ENCODE data around the gene PRPF38A. TPM values are rescaled to one million over a fixed set of nuclear protein-coding genes. Genes with fewer than 3 reads are reported as not detected.

PRPF38A gene
- 10 to 100 TPM; 11.6 to 25.6 (median 17.6) TPM for total RNA-seq
- 10 to 100 TPM in 2 of 3 donors, 1 to 10 TPM in 1; 7.1 to 25.1 (median 16.2) TPM for polyA plus RNA-seq
- long read RNA-seq, donor 1, full-length matches to known transcripts = 3 of 5 reads
- long read RNA-seq, donor 1, partial matches to known transcripts = 1 of 5 reads
- long read RNA-seq, donor 1, other reads (novel, unspliced or antisense) = 1 of 5 reads
- long read RNA-seq, donor 2, full-length matches to known transcripts = 18 of 29 reads
- long read RNA-seq, donor 2, partial matches to known transcripts = 8 of 29 reads
- long read RNA-seq, donor 2, other reads (novel, unspliced or antisense) = 3 of 29 reads

- WGBS, 3 donors = 0% methylated on average over 57 of the region's 57 CpGs
- Histone ChIP-seq H3K27me3 (ENCODE audit: insufficient read depth in 3 of 3, low read length in 2 of 3) (no peaks in the 10 kb centered on the region), H3K4me1 (peaks cover 15% of the 10 kb centered on the region), H3K9me3 (no peaks in the 10 kb centered on the region), H3K4me3 (peak within 1 kb of the TSS; percentile 92), H3K36me3 (ENCODE audit: insufficient read depth in 1 of 2, low read depth in 1 of 2) (peaks cover 6 to 37% of the 10 kb centered on the region in 2 donors), H3K27ac (peak within 1 kb of the TSS; percentile 95)
- peak; percentile 95 to 98 for DNase-seq
- ATAC-seq = peak; percentile 99 to 100 (median 99)
- intact Hi-C loops (cut with DNase I) = loop anchor here in 1 of 2 donors (2.0 kb wide), 1 partner anchor 38 kb away; the partner anchor contains the start of gene CC2D1B
- peak; percentile 57 for TF ChIP-seq CTCF (IDR thresholded peaks at IDR 0.05)
Observed at GRCh38 chr1:52404116-52404974, at the start of gene PRPF38A, which contains the start of gene ORC1. TSS of gene PRPF38A (plus strand) at chr1:52404602. CDS start at chr1:52404750, 148 bp downstream. TSS of gene ORC1 (minus strand) at chr1:52404423. CDS start at chr1:52402223, 2,200 bp downstream.

- H3K4me1 ChIP-seq = no peaks in the 10 kb centered on the region
- H3K27ac ChIP-seq = no peak overlapping the region
- no peaks in the 10 kb centered on the region for H3K27me3 ChIP-seq (ENCODE audit: insufficient read depth in 3 of 3, low read length in 2 of 3)
- DNase-seq (no peak), ATAC-seq (no peak)
- intact Hi-C loops (cut with DNase I) = no loop called here
- no peaks in the 10 kb centered on the region for H3K9me3 ChIP-seq
- 91 to 95% (median 92%) methylated on average over 8 of the region's 8 CpGs for WGBS, 3 donors
- no peak overlapping the region for H3K4me3 ChIP-seq
- H3K36me3 ChIP-seq (ENCODE audit: insufficient read depth in 1 of 2, low read depth in 1 of 2) = peaks cover 16 to 100% of the 10 kb centered on the region in 2 donors
- no peak for TF ChIP-seq CTCF (IDR thresholded peaks at IDR 0.05)
Observed at GRCh38 chr1:52355436-52355835, 49.0 kb upstream of the PRPF38A start.

GRCh38 chr1:52355847-52356505 lies 48.4 kb upstream of the PRPF38A start:
- TF ChIP-seq CTCF (IDR thresholded peaks at IDR 0.05) = no peak
- Histone ChIP-seq H3K27ac (no peak overlapping the region), H3K4me3 (no peak overlapping the region), H3K9me3 (no peaks in the 10 kb centered on the region), H3K36me3 (ENCODE audit: insufficient read depth in 1 of 2, low read depth in 1 of 2) (peaks cover 14 to 100% of the 10 kb centered on the region in 2 donors), H3K27me3 (ENCODE audit: insufficient read depth in 3 of 3, low read length in 2 of 3) (no peaks in the 10 kb centered on the region), H3K4me1 (no peaks in the 10 kb centered on the region)
- 77 to 89% (median 80%) methylated on average over 11 of the region's 11 CpGs for WGBS, 3 donors
- intact Hi-C loops (cut with DNase I) = no loop called here
- DNase-seq = no peak
- ATAC-seq = no peak

GRCh38 chr1:52356818-52357355 lies 47.5 kb upstream of the PRPF38A start:
- H3K27me3 ChIP-seq (ENCODE audit: insufficient read depth in 3 of 3, low read length in 2 of 3) = no peaks in the 10 kb centered on the region
- no peak for TF ChIP-seq CTCF (IDR thresholded peaks at IDR 0.05)
- intact Hi-C loops (cut with DNase I) = no loop called here
- DNase-seq (no peak), ATAC-seq (no peak)
- WGBS, 3 donors = 85 to 96% (median 92%) methylated on average over 8 of the region's 8 CpGs
- peaks cover 14 to 100% of the 10 kb centered on the region in 2 donors for H3K36me3 ChIP-seq (ENCODE audit: insufficient read depth in 1 of 2, low read depth in 1 of 2)
- no peaks in the 10 kb centered on the region for H3K9me3 ChIP-seq
- H3K4me3 ChIP-seq = no peak overlapping the region
- H3K27ac ChIP-seq = no peak overlapping the region
- H3K4me1 ChIP-seq = no peaks in the 10 kb centered on the region
